ENCODE results near the gene MVB12A. TPM values are rescaled to one million over a fixed set of nuclear protein-coding genes. Genes with fewer than 3 reads are reported as not detected.

Gene MVB12A
- total RNA-seq, 6 donors from 2014 or later = 25.1 to 55.2 (median 49.1) TPM

GRCh38 chr19:17390665-17391370 lies 29.0 kb upstream of the MVB12A start:
- ATAC-seq (ENCODE audit: low FRiP score in 2 of 2) (peak; percentile 97 to 98), DNase-seq (peak; percentile 94 to 97)
- Histone ChIP-seq H3K36me3 (no peaks in the 10 kb centered on the region), H3K4me1 (peaks cover 16 to 35% (median 26%) of the 10 kb centered on the region in 4 donors), H3K9me3 (no peaks in the 10 kb centered on the region), H3K27me3 (peaks cover 0 to 8% (median 1%) of the 10 kb centered on the region in 4 donors), H3K4me3 (peak overlapping the region; percentile 54 to 58 (median 56)), H3K27ac (peak overlapping the region in 2 of 4 donors; percentile 23 to 67)
- TF ChIP-seq POLR2AphosphoS5 (IDR thresholded peaks at IDR 0.05) = peak in 1 of 2 donors; percentile 36
- peak; percentile 67 to 96 (median 89) for TF ChIP-seq CTCF (IDR thresholded peaks at IDR 0.05)
- TF ChIP-seq EP300 (IDR thresholded peaks at IDR 0.05) = no peak
- peak in 1 of 4 donors; percentile 30 for TF ChIP-seq POLR2A (IDR thresholded peaks at IDR 0.05)
- 1% methylated on average over 20 to 24 of the region's 50 CpGs for WGBS, 2 donors

GRCh38 chr19:17391371-17392151 lies 28.3 kb upstream of the MVB12A start:
- Histone ChIP-seq H3K9me3 (no peaks in the 10 kb centered on the region), H3K4me3 (peak overlapping the region in 3 of 4 donors; percentile 54 to 58 (median 55)), H3K36me3 (no peaks in the 10 kb centered on the region), H3K27ac (no peak overlapping the region), H3K4me1 (peaks cover 15 to 33% (median 26%) of the 10 kb centered on the region in 4 donors), H3K27me3 (peaks cover 0 to 8% (median 1%) of the 10 kb centered on the region in 4 donors)
- WGBS, 2 donors = 8 to 13% methylated on average over 17 to 24 of the region's 26 CpGs
- ATAC-seq (ENCODE audit: low FRiP score in 2 of 2) (peak in 1 of 2 donors; percentile 31), DNase-seq (peak in 1 of 2 donors; percentile 39)
- TF ChIP-seq POLR2A (IDR thresholded peaks at IDR 0.05) (no peak), CTCF (IDR thresholded peaks at IDR 0.05) (no peak), POLR2AphosphoS5 (IDR thresholded peaks at IDR 0.05) (no peak), EP300 (IDR thresholded peaks at IDR 0.05) (no peak)

GRCh38 chr19:17393002-17393401 lies 26.8 kb upstream of the MVB12A start:
- ATAC-seq (ENCODE audit: low FRiP score in 2 of 2) (no peak), DNase-seq (no peak)
- Histone ChIP-seq H3K36me3 (no peaks in the 10 kb centered on the region), H3K27ac (no peak overlapping the region), H3K4me3 (no peak overlapping the region), H3K4me1 (peaks cover 15 to 33% (median 26%) of the 10 kb centered on the region in 4 donors), H3K9me3 (no peaks in the 10 kb centered on the region), H3K27me3 (peaks cover 0 to 8% (median 1%) of the 10 kb centered on the region in 4 donors)
- TF ChIP-seq POLR2A (IDR thresholded peaks at IDR 0.05) (no peak), EP300 (IDR thresholded peaks at IDR 0.05) (no peak), CTCF (IDR thresholded peaks at IDR 0.05) (no peak), POLR2AphosphoS5 (IDR thresholded peaks at IDR 0.05) (no peak)
- WGBS, 2 donors = 31 to 51% methylated on average over 2 of the region's 2 CpGs

GRCh38 chr19:17393914-17394313 lies 25.9 kb upstream of the MVB12A start, which contains the start of gene CCDC194:
Gene CCDC194, minus strand, starts transcription at chr19:17394196. Its CDS starts 38 bp downstream, at chr19:17394158.
- DNase-seq (peak in 1 of 2 donors; percentile 70), ATAC-seq (ENCODE audit: low FRiP score in 2 of 2) (no peak)
- no peak within 1 kb of the TSS for H3K4me3 ChIP-seq
- no peaks in the 10 kb centered on the region for H3K9me3 ChIP-seq
- peak within 1 kb of the TSS in 2 of 4 donors; percentile 5 to 22 for H3K27ac ChIP-seq
- peaks cover 0 to 2% (median 0%) of the 10 kb centered on the region in 4 donors for H3K36me3 ChIP-seq
- H3K27me3 ChIP-seq = peaks cover 0 to 8% (median 1%) of the 10 kb centered on the region in 4 donors
- WGBS, 2 donors = 60% methylated on average over 27 of the region's 41 CpGs; no CpG with 5 or more reads in 1 of the 2 donors
- peaks cover 15 to 33% (median 26%) of the 10 kb centered on the region in 4 donors for H3K4me1 ChIP-seq
- no peak for TF ChIP-seq POLR2A (IDR thresholded peaks at IDR 0.05)
- no peak for TF ChIP-seq POLR2AphosphoS5 (IDR thresholded peaks at IDR 0.05)
- no peak for TF ChIP-seq CTCF (IDR thresholded peaks at IDR 0.05)
- TF ChIP-seq EP300 (IDR thresholded peaks at IDR 0.05) = no peak
